Pancreas (tissue), 10 donors: Measurements from ENCODE around the gene ASXL2. TPM values are rescaled to one million over a fixed set of nuclear protein-coding genes. Genes with fewer than 3 reads are reported as not detected.
"Not testable (repeated sequence)": the region's sequence is repeated elsewhere in the genome, so short reads cannot be mapped to it uniquely, and the experiment has no call there.

ENCODE experiments used
- ATAC-seq, 4 donors: fragments of 200-7000 bp; cut with Tn5 transposase; one replicate each; pipeline versions ENCODE4 v1.8.0 to v1.9.1; 2020; ENCODE audit warnings: mild to moderate bottlenecking in 4 of 4, moderate library complexity in 4 of 4
- DNase-seq, 6 donors: peaks; one replicate each; pipeline ENCODE4 v3.0.0-alpha.2; 2020
- FAIRE-seq: peaks from 2 replicates; lab custom pipeline; 2012; peaks lifted over from hg19 to GRCh38; lab: Jason Lieb, UNC
- H3K27ac ChIP-seq, 4 donors: fragments of 200-600 bp; sonication (generic); 1 replicate in 3 of 4; 2 replicates in 1 of 4; pipeline versions ENCODE4 v1.5.0 to v1.8.0; 2020
- H3K27me3 ChIP-seq, 4 donors: fragments of 200-600 bp; one replicate each; pipeline ENCODE4 v1.8.0; 2021
- H3K36me3 ChIP-seq, 3 donors: fragments of 200-600 bp; sonication (generic) in 1 of 3; one replicate each; pipeline versions ENCODE4 v1.5.0 to v1.8.0; 2020 to 2021
- H3K4me1 ChIP-seq, 3 donors: fragments of 200-600 bp; one replicate each; pipeline ENCODE4 v1.8.0; 2021
- H3K4me3 ChIP-seq, 4 donors: fragments of 200-600 bp; sonication (generic) in 2 of 4; one replicate each; pipeline versions ENCODE4 v1.5.0 to v1.8.0; 2020 to 2021
- H3K9me3 ChIP-seq, 4 donors: fragments of 200-600 bp; one replicate each; pipeline ENCODE4 v1.8.0; 2021
- CTCF ChIP-seq, 4 donors: fragments of 200-600 bp; sonication (generic) in 3 of 4; IDR thresholded peaks; one replicate each; pipeline versions ENCODE4 v1.5.0 to v1.8.0; 2021; ENCODE audit warnings: antibody characterized with exemption in 4 of 4
- WGBS, 2 donors: extraction: QIAGEN DNeasy Blood & Tissue Kit; methylation state at CpG; one replicate each; pipeline ENCODE4 v1.1.7; 2013; 5-methylcytosine and 5-hydroxymethylcytosine counted together
- intact Hi-C, 3 donors: fragments of 100-400 bp; cut with DNase I; formaldehyde crosslinking; loops; one replicate each; pipeline versions ENCODE4 v1.11.1 to v1.14.2; 2022
- polyA plus RNA-seq, 2 donors: library from polyadenylated mRNA; stranded (reverse); fragments of 200-250 nt; gene quantifications; one replicate each; pipeline ENCODE4 v1.2.3, GENCODE V29; 2013
- total RNA-seq, 6 donors: library from RNA; stranded (reverse); fragmentation: NEBNext Ultra II Directional in 4 of 6; extraction: Animal tissue kit (Norgen Biotek cat#: 25700) in 4 of 6; gene quantifications; one replicate each; pipeline versions ENCODE4 v1.2.1 to v1.2.4, GENCODE V29; 2021 to 2023
- donor health status: healthy with polysubstance abuse.
- donor health status: DM: no; HTN: no; CAD: no; lungs with moderate emphysema.
- donor health status: DM: no; HTN: no; CAD: no.
- donor health status: control.
- donor health status: control.
- donor health status: Bipolar disorder and iron deficiency.
- donor health status: DM: yes; HTN: yes; CAD: no.
- donor health status: DM: no; HTN: no; CAD: no.
- donor health status: DM: no; HTN: no; CAD: no.
- donor health status: DM: yes; HTN: yes; CAD: no.

The ASXL2 gene
- total and polyA plus RNA-seq, 8 donors: 1.6 to 21.7 (median 9.5) TPM

- H3K9me3 ChIP-seq: no peaks in the 10 kb centered on the region
- H3K36me3 ChIP-seq: no peaks in the 10 kb centered on the region
- no peak for FAIRE-seq
- H3K27ac ChIP-seq: no peak overlapping the region
- no peak for TF ChIP-seq CTCF (IDR thresholded peaks at IDR 0.05)
- intact Hi-C loops: no loop called here
- no peaks in the 10 kb centered on the region for H3K27me3 ChIP-seq
- no peak overlapping the region for H3K4me3 ChIP-seq
- ATAC-seq: no peak
- WGBS, 2 donors: 52 to 69% methylated on average over 4 of the region's 4 CpGs
- no peak for DNase-seq
- no peaks in the 10 kb centered on the region for H3K4me1 ChIP-seq
Measured at GRCh38 chr2:25897506-25897905, 19.2 kb upstream of the ASXL2 start.

DNA sequence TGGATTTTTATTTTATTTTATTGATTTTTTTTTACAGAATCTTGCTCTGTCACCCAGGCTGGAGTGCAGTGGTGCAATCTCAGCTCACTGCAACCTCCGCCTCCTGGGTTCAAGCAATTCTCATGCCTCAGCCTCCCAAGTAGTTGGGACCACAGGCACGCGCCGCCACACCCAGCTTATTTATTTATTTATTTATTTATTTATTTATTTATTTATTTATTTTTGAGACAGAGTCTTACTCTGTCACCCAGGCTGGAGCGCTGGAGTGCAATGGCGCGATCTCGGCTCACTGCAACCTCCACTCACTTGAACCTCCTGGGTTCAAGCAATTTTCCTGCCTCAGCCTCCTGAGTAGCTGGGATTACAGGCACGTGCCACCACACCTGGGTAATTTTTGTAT, 18.0 kb upstream of the ASXL2 start:
- H3K36me3 ChIP-seq, H3K4me1 ChIP-seq, DNase-seq, H3K9me3 ChIP-seq, intact Hi-C loops, ATAC-seq, H3K27ac ChIP-seq, H3K27me3 ChIP-seq, FAIRE-seq, H3K4me3 ChIP-seq: not testable (repeated sequence)
- 75 to 86% methylated on average over 9 of the region's 9 CpGs for WGBS, 2 donors

DNA sequence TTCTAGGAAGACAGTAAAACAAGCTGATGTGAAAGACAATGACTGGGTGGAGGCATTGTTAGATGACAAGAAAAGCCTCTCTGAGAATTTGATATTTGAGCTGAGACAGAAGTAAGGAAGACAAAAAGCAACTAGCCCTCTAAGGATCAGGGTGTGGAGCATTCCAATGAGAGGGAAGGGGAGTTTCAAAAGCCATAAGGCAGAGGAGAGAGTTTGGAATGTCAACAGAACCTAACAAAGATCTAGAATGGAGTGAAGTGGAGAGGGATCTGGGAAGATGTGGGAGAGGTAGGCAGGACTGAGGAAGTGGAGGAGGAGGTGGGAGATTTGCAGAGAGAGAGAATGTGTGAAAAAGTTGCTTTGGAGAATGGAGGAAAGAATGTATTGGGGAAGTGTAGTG, 17.3 kb upstream of the ASXL2 start:
- no peak for TF ChIP-seq CTCF (IDR thresholded peaks at IDR 0.05)
- FAIRE-seq (no peak), DNase-seq (no peak), ATAC-seq (no peak)
- intact Hi-C loops: no loop called here
- Histone ChIP-seq H3K4me1 (no peaks in the 10 kb centered on the region), H3K4me3 (no peak overlapping the region), H3K36me3 (no peaks in the 10 kb centered on the region), H3K27ac (no peak overlapping the region), H3K27me3 (no peaks in the 10 kb centered on the region), H3K9me3 (no peaks in the 10 kb centered on the region)

DNA sequence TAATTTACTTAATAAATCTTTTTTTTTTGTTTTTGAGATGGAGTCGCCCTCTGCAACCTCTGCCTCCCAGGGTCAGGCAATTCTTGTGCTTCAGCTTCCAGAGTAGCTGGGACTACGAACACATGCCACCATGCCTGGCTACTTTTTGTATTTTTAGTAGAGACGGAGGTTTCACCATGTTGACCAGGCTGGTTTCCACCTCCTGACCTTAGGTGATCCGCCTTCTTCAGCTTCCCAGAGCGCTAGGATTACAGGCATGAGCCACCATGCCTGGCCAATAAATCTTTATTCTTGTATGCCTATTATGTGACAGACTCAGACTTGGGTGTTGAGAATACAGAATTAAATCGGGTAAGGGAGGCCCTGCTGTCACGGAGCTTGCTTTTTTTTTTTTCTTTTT, 16.7 kb upstream of the ASXL2 start:
- DNase-seq (no peak), ATAC-seq (no peak), FAIRE-seq (no peak)
- H3K27me3 ChIP-seq: no peaks in the 10 kb centered on the region
- H3K4me3 ChIP-seq: no peak overlapping the region
- 77 to 84% methylated on average over 7 of the region's 7 CpGs for WGBS, 2 donors
- no peaks in the 10 kb centered on the region for H3K9me3 ChIP-seq
- no peaks in the 10 kb centered on the region for H3K36me3 ChIP-seq
- H3K4me1 ChIP-seq: no peaks in the 10 kb centered on the region
- H3K27ac ChIP-seq: no peak overlapping the region
- no peak for TF ChIP-seq CTCF (IDR thresholded peaks at IDR 0.05)
- intact Hi-C loops: no loop called here

GRCh38 chr2:25894135-25894830, 16.0 kb upstream of the ASXL2 start:
- ATAC-seq: peak in 1 of 4 donors; percentile 35
- no peaks in the 10 kb centered on the region for H3K36me3 ChIP-seq
- intact Hi-C loops: no loop called here
- H3K4me1 ChIP-seq: no peaks in the 10 kb centered on the region
- H3K27ac ChIP-seq: no peak overlapping the region
- no peak for TF ChIP-seq CTCF (IDR thresholded peaks at IDR 0.05)
- WGBS, 2 donors: 72 to 76% methylated on average over 8 of the region's 8 CpGs
- FAIRE-seq: no peak
- H3K27me3 ChIP-seq: no peaks in the 10 kb centered on the region
- DNase-seq: peak in 2 of 6 donors; percentile 28 to 58
- no peak overlapping the region for H3K4me3 ChIP-seq
- H3K9me3 ChIP-seq: no peaks in the 10 kb centered on the region
